HG03439 (cell line): ENCODE results near the gene KRTAP5-4.
"Not testable (repeated sequence)": the region's sequence is repeated elsewhere in the genome, so short reads cannot be mapped to it uniquely, and the experiment has no call there.

Source experiments
- ATAC-seq: cut with Tn5 transposase; IDR thresholded peaks from one replicate; pipeline ENCODE4 v1.9.1; 2021; ENCODE audit warnings: mild to moderate bottlenecking, moderate library complexity; ENCODE audit not compliant: unreplicated experiment

KRTAP5-4 gene

GRCh38 chr11:1604181-1604580 lies 17.8 kb downstream of the KRTAP5-4 start:
- ATAC-seq = no peak

DNA sequence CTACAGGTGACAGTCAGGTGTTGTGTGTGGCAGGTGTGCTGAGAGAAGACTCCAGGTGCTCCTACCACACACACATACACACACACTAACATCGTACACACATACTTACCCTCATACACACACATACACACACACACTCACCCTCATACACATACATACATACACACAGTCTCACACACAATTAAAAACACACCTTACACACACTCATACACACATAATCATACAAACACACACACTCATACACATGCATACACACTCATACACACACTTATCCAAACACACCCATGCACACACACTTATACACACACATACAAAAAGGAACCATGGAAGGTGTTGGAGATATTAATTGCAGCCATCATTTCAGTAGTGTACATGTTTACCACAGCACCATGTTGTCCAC lies 18.3 kb downstream of the KRTAP5-4 start:
- no peak for ATAC-seq

DNA sequence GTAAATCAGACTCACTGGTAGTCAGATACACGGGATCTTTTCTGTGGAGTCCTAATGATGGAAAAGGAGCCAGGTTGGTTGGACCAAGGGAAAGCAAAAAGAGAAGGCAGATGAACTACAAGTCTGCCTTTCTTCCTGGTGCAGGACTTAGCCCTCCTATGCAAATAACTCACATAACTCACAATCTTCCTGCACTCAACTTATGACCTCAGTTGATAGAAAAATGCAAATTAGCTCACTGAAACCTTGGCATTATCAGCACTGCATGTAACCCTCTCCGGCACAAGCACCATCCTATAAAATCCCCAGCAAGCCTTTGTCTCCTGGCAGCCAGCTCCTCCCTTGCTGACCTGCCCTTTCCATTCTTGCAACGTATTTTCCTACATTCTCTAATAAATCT lies 20.3 kb downstream of the KRTAP5-4 start:
- ATAC-seq = not testable (repeated sequence)

DNA sequence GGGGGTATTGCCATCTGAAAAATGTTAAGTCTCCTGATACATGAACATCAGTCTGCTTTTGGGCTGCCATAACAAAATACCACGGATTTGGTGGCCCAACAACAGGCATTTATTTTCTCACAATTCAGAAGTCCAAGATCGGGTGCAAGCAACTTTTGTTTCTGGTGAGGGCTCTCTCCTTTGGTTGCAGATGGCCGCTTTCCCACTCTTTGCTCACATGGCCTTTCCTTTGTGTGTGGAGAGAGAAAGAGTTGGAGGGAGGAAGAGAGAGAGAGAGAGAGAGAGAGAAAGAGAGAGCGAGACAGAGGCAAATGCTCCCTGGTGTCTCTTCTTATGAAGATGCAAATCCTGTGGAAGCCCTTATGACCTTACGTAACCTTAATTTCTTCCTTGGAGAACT lies 21.3 kb downstream of the KRTAP5-4 start:
- no peak for ATAC-seq

- ATAC-seq = no peak
These were observed 23.1 kb downstream of the KRTAP5-4 start for GRCh38 chr11:1598816-1599215.

DNA sequence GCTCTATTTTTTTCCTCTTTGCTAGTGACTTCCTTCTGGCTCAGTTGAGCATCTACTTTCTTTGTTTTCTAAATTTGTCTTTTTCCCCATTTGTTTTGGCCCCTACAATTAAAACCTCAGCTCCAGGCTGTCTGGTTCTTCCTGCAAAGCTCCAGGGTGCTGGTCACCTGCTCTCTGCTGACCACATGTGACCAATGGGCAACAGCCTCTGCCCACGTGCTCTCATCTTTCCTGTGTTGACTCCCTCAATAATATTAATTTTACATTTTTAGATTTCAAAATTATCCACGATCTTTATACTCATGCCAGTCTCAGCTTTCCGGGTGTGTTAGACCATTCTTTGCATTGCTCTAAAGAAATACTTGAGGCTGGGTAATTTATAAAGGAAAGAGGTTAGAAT lies 23.5 kb downstream of the KRTAP5-4 start:
- not testable (repeated sequence) for ATAC-seq

DNA sequence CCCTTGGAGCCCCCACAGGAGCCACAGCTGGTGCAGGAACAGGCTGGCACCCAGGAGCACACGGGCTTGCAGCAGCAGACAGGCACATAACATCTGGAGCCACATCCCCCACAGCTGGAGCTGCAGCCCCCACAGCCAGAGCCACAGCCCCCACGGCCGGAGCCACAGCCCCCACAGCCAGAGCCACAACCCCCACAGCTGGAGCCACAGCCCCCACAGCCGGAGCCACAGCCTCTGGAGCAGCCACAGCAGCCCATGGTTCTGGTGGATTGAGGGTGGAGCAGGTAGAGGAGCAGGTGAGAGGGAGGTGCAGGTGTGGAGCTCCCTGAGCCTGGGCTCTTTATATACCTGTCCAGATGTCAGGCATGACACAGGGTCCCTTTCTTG lies 24.0 kb downstream of the KRTAP5-4 start, which contains the start of gene KRTAP5-2:
Gene KRTAP5-2, minus strand, starts transcription at position 301 of the 387 bp plus-strand sequence. Its CDS starts 44 bp downstream, at position 257.
- no peak for ATAC-seq

GRCh38 chr11:1597331-1597993 lies 24.5 kb downstream of the KRTAP5-4 start:
- no peak for ATAC-seq

GRCh38 chr11:1596576-1597121 lies 25.3 kb downstream of the KRTAP5-4 start:
- ATAC-seq = not testable (repeated sequence)

DNA sequence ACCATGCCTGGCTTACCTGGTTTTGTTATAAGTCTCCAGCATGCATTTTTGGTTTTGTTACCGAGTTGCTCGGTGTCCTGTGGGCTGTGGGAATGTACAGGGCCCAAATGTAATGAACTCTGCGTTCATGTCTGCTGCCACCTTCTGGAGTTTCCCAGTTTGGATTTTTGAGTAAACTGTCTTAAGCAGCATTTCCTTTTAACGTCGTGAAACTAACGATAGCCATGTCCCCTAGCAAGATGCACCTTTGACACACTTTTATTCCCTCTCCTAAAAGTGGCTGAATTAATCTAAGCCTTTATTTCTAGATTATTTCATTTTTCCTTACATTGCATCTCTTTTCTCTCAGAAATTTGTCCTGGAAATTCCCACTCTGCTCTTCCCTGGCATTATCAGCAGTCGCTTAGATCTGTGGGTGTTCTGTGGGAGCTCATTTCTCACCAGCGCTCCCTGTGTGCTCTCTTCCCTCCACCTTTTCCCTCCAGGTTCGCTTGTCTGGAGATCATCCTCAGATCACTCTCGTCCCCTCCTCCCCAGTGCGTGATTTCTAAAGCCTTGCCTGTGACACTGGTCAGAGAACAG lies 25.9 kb downstream of the KRTAP5-4 start:
- not testable (repeated sequence) for ATAC-seq

DNA sequence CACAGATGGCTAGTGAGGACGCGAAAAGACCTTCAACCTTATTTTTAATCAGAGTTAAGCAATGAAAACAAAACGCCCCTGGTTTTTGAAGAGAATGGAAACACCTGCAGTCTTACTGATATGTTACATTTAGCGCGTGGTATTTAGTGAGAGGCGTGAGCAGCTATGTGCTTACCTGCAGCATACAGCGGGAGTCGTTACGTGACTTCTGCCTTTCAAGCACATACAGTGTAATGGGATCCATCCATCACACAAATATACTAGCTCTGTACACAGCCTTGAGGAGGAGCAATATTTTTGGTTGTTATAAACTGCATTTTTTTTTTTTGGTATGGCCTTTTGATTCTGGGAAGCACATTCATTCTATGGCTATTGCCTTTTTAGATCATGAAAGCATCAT lies 29.3 kb downstream of the KRTAP5-4 start:
- ATAC-seq = no peak

GRCh38 chr11:1589996-1590395 lies 31.9 kb downstream of the KRTAP5-4 start:
- no peak for ATAC-seq

- not testable (repeated sequence) for ATAC-seq
These were observed 32.6 kb downstream of the KRTAP5-4 start for GRCh38 chr11:1589191-1589963.

- ATAC-seq = no peak
These were observed 35.2 kb downstream of the KRTAP5-4 start for GRCh38 chr11:1586699-1587098.

DNA sequence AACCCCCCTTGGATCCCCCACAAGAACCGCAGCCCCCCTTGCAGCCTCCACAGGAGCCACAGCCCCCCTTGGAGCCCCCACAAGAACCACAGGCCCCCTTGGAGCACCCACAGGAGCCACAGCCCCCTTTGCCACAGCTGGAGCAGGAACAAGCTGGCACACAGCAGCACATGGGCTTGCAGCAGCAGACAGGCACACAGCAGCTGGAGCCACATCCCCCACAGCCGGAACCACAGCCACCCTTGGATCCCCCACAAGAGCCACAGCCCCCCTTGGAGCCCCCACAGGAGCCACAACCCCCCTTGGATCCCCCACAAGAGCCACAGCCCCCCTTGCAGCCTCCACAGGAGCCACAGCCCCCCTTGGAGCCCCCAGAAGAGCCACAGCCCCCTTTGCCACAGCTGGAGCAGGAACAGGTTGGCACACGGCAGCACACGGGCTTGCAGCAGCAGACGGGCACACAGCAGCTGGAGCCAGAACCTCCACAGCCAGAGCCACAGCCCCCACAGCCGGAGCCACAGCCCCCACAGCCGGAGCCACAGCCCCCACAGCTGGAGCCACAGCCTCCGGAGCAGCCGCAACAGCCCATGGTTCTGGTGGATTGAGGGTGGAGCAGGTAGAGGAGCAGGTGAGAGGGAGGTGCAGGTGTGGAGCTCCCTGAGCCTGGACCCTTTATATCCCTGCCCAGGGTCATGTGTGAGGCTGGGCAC lies 37.1 kb downstream of the KRTAP5-4 start, which contains the start of gene KRTAP5-1:
Gene KRTAP5-1, minus strand, starts transcription at position 623 of the 710 bp plus-strand sequence. Its CDS starts 34 bp downstream, at position 589.
- ATAC-seq = not testable (repeated sequence)

GRCh38 chr11:1582909-1583308 lies 39.0 kb downstream of the KRTAP5-4 start:
- ATAC-seq = not testable (repeated sequence)

DNA sequence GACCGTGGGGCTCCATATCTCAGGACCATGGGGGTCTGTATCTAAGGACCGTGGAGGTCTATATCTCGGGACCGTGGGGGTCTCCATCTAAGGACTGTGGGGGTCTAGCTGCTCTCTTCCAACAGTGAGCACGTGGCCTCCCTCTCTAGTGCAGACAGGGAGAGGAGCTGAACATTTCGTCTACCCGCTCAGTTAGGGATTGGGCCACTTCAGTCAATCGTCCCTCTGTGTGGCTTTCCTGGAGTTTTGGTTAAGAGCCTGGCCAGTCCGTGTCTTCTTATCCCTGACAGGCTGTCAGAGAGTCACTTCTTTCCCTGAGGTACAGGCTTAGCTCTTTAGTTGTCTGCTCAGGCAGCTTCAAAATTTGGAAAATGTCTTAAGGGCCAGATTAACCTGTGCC lies 40.0 kb downstream of the KRTAP5-4 start:
- no peak for ATAC-seq

- no peak for ATAC-seq
These were observed 45.1 kb downstream of the KRTAP5-4 start for GRCh38 chr11:1576825-1577224.

- not testable (repeated sequence) for ATAC-seq
These were observed 46.2 kb downstream of the KRTAP5-4 start for GRCh38 chr11:1575756-1576155.

DNA sequence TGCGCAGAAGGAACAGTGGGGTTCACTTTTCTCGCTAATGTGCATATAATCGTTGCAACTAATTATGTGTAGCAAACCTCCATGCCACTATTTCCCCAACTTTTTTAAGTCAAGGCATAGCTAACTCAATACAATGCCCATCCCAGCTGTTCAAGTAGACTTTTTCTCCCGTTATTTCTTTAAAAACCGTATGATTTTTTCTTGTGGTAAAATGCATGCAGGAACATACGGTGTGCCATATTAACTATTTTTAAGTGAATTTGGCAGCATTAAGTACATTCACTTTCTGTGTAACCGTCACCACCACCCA lies 47.0 kb downstream of the KRTAP5-4 start:
- no peak for ATAC-seq
